DND-41 (cell line): ENCODE data around the gene SLC38A8.

Experiments
- EZH2 ChIP-seq: IDR thresholded peaks from 3 replicates; pipeline ENCODE4 v1.6.1; 2012; ENCODE audit warnings: borderline replicate concordance, low read depth, mild to moderate bottlenecking, moderate library complexity, low read length, inconsistent platforms; ENCODE audit not compliant: severe bottlenecking
- TF ChIP-seq, protein P1 (sequence below): IDR thresholded peaks from 2 replicates; pipeline ENCODE4 v1.5.1; 2012; ENCODE audit warnings: borderline replicate concordance, low read length, moderate library complexity, mild to moderate bottlenecking; ENCODE audit not compliant: poor library complexity, severe bottlenecking; ENCODE audit errors: extremely low read depth

DNA sequence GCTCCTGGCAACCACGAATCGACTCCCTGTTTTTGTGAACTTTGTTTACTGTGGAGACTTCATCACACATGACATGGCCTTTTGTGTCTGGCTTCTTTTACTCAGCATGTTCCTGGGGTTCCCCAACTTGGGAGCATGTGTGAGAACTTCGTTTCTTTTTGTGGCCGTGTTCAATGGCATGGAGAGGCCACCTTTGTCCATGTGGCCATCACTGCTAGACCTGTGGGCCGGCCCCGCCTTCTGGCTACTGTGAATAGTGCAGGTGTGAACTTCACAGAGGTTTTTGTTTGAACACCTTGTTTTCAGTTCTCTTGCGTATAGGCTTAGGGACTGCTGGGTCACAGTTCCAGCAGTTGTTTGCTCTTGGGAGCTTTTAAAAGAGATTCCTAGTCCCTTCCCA lies 5.7 kb upstream of the SLC38A8 start:
- TF ChIP-seq, protein P1, sequence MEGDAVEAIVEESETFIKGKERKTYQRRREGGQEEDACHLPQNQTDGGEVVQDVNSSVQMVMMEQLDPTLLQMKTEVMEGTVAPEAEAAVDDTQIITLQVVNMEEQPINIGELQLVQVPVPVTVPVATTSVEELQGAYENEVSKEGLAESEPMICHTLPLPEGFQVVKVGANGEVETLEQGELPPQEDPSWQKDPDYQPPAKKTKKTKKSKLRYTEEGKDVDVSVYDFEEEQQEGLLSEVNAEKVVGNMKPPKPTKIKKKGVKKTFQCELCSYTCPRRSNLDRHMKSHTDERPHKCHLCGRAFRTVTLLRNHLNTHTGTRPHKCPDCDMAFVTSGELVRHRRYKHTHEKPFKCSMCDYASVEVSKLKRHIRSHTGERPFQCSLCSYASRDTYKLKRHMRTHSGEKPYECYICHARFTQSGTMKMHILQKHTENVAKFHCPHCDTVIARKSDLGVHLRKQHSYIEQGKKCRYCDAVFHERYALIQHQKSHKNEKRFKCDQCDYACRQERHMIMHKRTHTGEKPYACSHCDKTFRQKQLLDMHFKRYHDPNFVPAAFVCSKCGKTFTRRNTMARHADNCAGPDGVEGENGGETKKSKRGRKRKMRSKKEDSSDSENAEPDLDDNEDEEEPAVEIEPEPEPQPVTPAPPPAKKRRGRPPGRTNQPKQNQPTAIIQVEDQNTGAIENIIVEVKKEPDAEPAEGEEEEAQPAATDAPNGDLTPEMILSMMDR = no peak
- TF ChIP-seq EZH2 = no peak
